Astrocyte (in vitro differentiated cells and primary cell): Measurements from ENCODE around the gene DSP. TPM values are rescaled to one million over a fixed set of nuclear protein-coding genes. Genes with fewer than 3 reads are reported as not detected.

ENCODE experiments used
- DNase-seq: peaks from one replicate; pipeline ENCODE4 v3.0.0-alpha.2; 2010; ENCODE audit warnings: low read depth
- FAIRE-seq: peaks from 2 replicates; lab custom pipeline; 2011; peaks lifted over from hg19 to GRCh38; lab: Jason Lieb, UNC
- H2AFZ ChIP-seq: 2 replicates; pipeline ENCODE4 v1.6.0; 2012; ENCODE audit warnings: low read depth, low read length, inconsistent platforms
- H3K27ac ChIP-seq: 2 replicates; pipeline ENCODE4 v1.5.1; 2011; ENCODE audit warnings: low read depth, low read length, inconsistent platforms
- H3K27me3 ChIP-seq: 2 replicates; pipeline ENCODE4 v1.6.0; 2011; ENCODE audit warnings: low read length, inconsistent platforms; ENCODE audit not compliant: insufficient read depth
- H3K36me3 ChIP-seq: 2 replicates; pipeline ENCODE4 v1.5.1; 2011; ENCODE audit warnings: low read length, inconsistent platforms; ENCODE audit not compliant: insufficient read depth
- H3K4me1 ChIP-seq: 2 replicates; pipeline ENCODE4 v1.5.1; 2011; ENCODE audit warnings: low read length, inconsistent platforms; ENCODE audit not compliant: insufficient read depth
- H3K4me2 ChIP-seq: 2 replicates; pipeline ENCODE4 v1.6.0; 2012; ENCODE audit warnings: low read length, inconsistent platforms
- H3K4me3 ChIP-seq: 2 replicates; pipeline ENCODE4 v1.5.1; 2011; ENCODE audit warnings: low read depth, mild to moderate bottlenecking, low read length, inconsistent platforms; ENCODE audit not compliant: insufficient read depth
- H3K79me2 ChIP-seq: 2 replicates; pipeline ENCODE4 v1.6.0; 2012; ENCODE audit warnings: mild to moderate bottlenecking, low read length, inconsistent platforms; ENCODE audit not compliant: insufficient read depth
- H3K9ac ChIP-seq: 2 replicates; pipeline ENCODE4 v1.6.0; 2012; ENCODE audit warnings: mild to moderate bottlenecking, low read length, inconsistent platforms
- H3K9me3 ChIP-seq: 2 replicates; pipeline ENCODE4 v1.5.1; 2012; ENCODE audit warnings: low read depth, mild to moderate bottlenecking, low read length, inconsistent platforms; ENCODE audit not compliant: insufficient read depth
- H4K20me1 ChIP-seq: 2 replicates; pipeline ENCODE4 v1.6.0; 2012; ENCODE audit warnings: low read length, inconsistent platforms; ENCODE audit not compliant: insufficient read depth
- H3K27ac Mint-ChIP-seq: one replicate; pipeline ENCODE4 v1.8.0; 2021; ENCODE audit warnings: mild to moderate bottlenecking, mixed read lengths; ENCODE audit not compliant: unreplicated experiment
- H3K27me3 Mint-ChIP-seq: one replicate; pipeline ENCODE4 v1.8.0; 2021; ENCODE audit warnings: low read depth, mixed read lengths; ENCODE audit not compliant: unreplicated experiment
- H3K36me3 Mint-ChIP-seq: one replicate; pipeline ENCODE4 v1.8.0; 2021; ENCODE audit warnings: low read depth, mixed read lengths; ENCODE audit not compliant: unreplicated experiment
- H3K4me1 Mint-ChIP-seq: one replicate; pipeline ENCODE4 v1.8.0; 2021; ENCODE audit warnings: low read depth, mixed read lengths; ENCODE audit not compliant: unreplicated experiment
- H3K4me3 Mint-ChIP-seq: one replicate; pipeline ENCODE4 v1.8.0; 2021; ENCODE audit warnings: mild to moderate bottlenecking, moderate library complexity, mixed read lengths; ENCODE audit not compliant: unreplicated experiment
- H3K9me3 Mint-ChIP-seq: one replicate; pipeline ENCODE4 v1.8.0; 2021; ENCODE audit warnings: mild to moderate bottlenecking, mixed read lengths; ENCODE audit not compliant: unreplicated experiment
- EZH2 ChIP-seq: IDR thresholded peaks from 2 replicates; pipeline ENCODE4 v1.6.1; 2012; ENCODE audit warnings: mild to moderate bottlenecking, low read length, inconsistent platforms; ENCODE audit not compliant: insufficient read depth
- total RNA-seq: library from RNA; stranded (reverse); gene quantifications from 2 replicates; pipeline ENCODE4 v1.2.1, GENCODE V29; 2021
- TF ChIP-seq, protein P1 (sequence below): IDR thresholded peaks from 2 replicates; pipeline ENCODE4 v1.5.1; 2011; ENCODE audit warnings: low read depth, mild to moderate bottlenecking, inconsistent platforms, low read length, moderate library complexity; ENCODE audit not compliant: insufficient read depth

The DSP gene
- total RNA-seq, 1 donor from 2014 or later = 468 TPM

- Histone ChIP-seq H3K4me1 (no peaks in the 10 kb centered on the region), H3K9ac (no peak overlapping the region), H2AFZ (no peak overlapping the region), H3K4me2 (no peak overlapping the region), H3K36me3 (no peaks in the 10 kb centered on the region), H3K79me2 (no peaks in the 10 kb centered on the region), H3K4me3 (no peak overlapping the region), H4K20me1 (no peaks in the 10 kb centered on the region), H3K27ac (no peak overlapping the region), H3K9me3 (no peaks in the 10 kb centered on the region), H3K27me3 (no peaks in the 10 kb centered on the region)
- DNase-seq = no peak
- H3K36me3 Mint-ChIP-seq = peaks cover 2% of the 10 kb centered on the region
- TF ChIP-seq, protein P1, sequence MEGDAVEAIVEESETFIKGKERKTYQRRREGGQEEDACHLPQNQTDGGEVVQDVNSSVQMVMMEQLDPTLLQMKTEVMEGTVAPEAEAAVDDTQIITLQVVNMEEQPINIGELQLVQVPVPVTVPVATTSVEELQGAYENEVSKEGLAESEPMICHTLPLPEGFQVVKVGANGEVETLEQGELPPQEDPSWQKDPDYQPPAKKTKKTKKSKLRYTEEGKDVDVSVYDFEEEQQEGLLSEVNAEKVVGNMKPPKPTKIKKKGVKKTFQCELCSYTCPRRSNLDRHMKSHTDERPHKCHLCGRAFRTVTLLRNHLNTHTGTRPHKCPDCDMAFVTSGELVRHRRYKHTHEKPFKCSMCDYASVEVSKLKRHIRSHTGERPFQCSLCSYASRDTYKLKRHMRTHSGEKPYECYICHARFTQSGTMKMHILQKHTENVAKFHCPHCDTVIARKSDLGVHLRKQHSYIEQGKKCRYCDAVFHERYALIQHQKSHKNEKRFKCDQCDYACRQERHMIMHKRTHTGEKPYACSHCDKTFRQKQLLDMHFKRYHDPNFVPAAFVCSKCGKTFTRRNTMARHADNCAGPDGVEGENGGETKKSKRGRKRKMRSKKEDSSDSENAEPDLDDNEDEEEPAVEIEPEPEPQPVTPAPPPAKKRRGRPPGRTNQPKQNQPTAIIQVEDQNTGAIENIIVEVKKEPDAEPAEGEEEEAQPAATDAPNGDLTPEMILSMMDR = no peak
- TF ChIP-seq EZH2 = no peak
- H3K4me1 Mint-ChIP-seq = peaks cover 6% of the 10 kb centered on the region
- H3K9me3 Mint-ChIP-seq = no peaks in the 10 kb centered on the region
- no peak overlapping the region for H3K27ac Mint-ChIP-seq
- no peak overlapping the region for H3K4me3 Mint-ChIP-seq
- no peak for FAIRE-seq
- H3K27me3 Mint-ChIP-seq = peaks cover 5% of the 10 kb centered on the region
These were observed 87.8 kb downstream of the DSP start for GRCh38 chr6:7629321-7629720.

DNA sequence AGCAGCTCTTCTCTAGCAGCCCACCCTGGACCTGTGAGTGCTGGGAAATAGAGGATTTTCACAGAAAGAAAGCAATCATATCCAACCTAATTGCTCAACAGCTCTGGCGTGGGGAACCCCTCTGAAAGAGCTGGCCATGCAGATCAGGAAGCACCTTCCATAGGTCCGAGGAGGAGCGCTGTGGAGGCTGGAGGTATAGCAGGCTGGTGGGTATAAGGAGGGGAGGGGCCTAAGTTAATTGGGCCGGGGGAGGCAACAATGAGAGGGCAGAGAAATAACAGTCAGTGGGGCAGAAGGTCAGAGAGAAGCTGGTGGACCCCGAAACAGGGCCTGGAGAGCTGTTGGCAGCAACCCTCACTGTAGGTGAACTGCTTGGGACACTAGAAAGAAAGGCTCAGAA is 89.3 kb downstream of the DSP start:
- Histone ChIP-seq H3K4me3 (no peak overlapping the region), H3K4me2 (no peak overlapping the region), H3K4me1 (no peaks in the 10 kb centered on the region), H3K79me2 (no peaks in the 10 kb centered on the region), H3K27ac (no peak overlapping the region), H3K9ac (no peak overlapping the region), H2AFZ (no peak overlapping the region), H3K36me3 (no peaks in the 10 kb centered on the region), H4K20me1 (no peaks in the 10 kb centered on the region), H3K27me3 (no peaks in the 10 kb centered on the region), H3K9me3 (no peaks in the 10 kb centered on the region)
- H3K27ac Mint-ChIP-seq = no peak overlapping the region
- H3K27me3 Mint-ChIP-seq = peaks cover 5% of the 10 kb centered on the region
- H3K9me3 Mint-ChIP-seq = peaks cover 3% of the 10 kb centered on the region
- DNase-seq (no peak), FAIRE-seq (no peak)
- H3K4me3 Mint-ChIP-seq = no peak overlapping the region
- peaks cover 3% of the 10 kb centered on the region for H3K4me1 Mint-ChIP-seq
- TF ChIP-seq, protein P1 = no peak
- TF ChIP-seq EZH2 = no peak
- peaks cover 2% of the 10 kb centered on the region for H3K36me3 Mint-ChIP-seq

- no peak for TF ChIP-seq EZH2
- TF ChIP-seq, protein P1 = no peak
- no peaks in the 10 kb centered on the region for H4K20me1 ChIP-seq
- Mint-ChIP-seq H3K27me3 (peaks cover 5% of the 10 kb centered on the region), H3K4me1 (peaks cover 3% of the 10 kb centered on the region), H3K9me3 (peaks cover 7% of the 10 kb centered on the region), H3K4me3 (no peak overlapping the region), H3K36me3 (peaks cover 4% of the 10 kb centered on the region), H3K27ac (no peak overlapping the region)
- H3K36me3 ChIP-seq = no peaks in the 10 kb centered on the region
- H3K9ac ChIP-seq = no peak overlapping the region
- no peak overlapping the region for H2AFZ ChIP-seq
- H3K4me3 ChIP-seq = no peak overlapping the region
- H3K27me3 ChIP-seq = no peaks in the 10 kb centered on the region
- DNase-seq (no peak), FAIRE-seq (no peak)
- no peaks in the 10 kb centered on the region for H3K4me1 ChIP-seq
- H3K79me2 ChIP-seq = no peaks in the 10 kb centered on the region
- H3K4me2 ChIP-seq = no peak overlapping the region
- H3K27ac ChIP-seq = no peak overlapping the region
- no peaks in the 10 kb centered on the region for H3K9me3 ChIP-seq
These were observed 90.0 kb downstream of the DSP start for GRCh38 chr6:7631466-7631865.
